ENCODE measurements around the gene ARID5B. TPM values are rescaled to one million over a fixed set of nuclear protein-coding genes. Genes with fewer than 3 reads are reported as not detected.

Gene ARID5B, protein sequence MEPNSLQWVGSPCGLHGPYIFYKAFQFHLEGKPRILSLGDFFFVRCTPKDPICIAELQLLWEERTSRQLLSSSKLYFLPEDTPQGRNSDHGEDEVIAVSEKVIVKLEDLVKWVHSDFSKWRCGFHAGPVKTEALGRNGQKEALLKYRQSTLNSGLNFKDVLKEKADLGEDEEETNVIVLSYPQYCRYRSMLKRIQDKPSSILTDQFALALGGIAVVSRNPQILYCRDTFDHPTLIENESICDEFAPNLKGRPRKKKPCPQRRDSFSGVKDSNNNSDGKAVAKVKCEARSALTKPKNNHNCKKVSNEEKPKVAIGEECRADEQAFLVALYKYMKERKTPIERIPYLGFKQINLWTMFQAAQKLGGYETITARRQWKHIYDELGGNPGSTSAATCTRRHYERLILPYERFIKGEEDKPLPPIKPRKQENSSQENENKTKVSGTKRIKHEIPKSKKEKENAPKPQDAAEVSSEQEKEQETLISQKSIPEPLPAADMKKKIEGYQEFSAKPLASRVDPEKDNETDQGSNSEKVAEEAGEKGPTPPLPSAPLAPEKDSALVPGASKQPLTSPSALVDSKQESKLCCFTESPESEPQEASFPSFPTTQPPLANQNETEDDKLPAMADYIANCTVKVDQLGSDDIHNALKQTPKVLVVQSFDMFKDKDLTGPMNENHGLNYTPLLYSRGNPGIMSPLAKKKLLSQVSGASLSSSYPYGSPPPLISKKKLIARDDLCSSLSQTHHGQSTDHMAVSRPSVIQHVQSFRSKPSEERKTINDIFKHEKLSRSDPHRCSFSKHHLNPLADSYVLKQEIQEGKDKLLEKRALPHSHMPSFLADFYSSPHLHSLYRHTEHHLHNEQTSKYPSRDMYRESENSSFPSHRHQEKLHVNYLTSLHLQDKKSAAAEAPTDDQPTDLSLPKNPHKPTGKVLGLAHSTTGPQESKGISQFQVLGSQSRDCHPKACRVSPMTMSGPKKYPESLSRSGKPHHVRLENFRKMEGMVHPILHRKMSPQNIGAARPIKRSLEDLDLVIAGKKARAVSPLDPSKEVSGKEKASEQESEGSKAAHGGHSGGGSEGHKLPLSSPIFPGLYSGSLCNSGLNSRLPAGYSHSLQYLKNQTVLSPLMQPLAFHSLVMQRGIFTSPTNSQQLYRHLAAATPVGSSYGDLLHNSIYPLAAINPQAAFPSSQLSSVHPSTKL
- polyA plus RNA-seq (2012; ENCODE audit: insufficient read length, low read depth), result 2.7 TPM

DNA sequence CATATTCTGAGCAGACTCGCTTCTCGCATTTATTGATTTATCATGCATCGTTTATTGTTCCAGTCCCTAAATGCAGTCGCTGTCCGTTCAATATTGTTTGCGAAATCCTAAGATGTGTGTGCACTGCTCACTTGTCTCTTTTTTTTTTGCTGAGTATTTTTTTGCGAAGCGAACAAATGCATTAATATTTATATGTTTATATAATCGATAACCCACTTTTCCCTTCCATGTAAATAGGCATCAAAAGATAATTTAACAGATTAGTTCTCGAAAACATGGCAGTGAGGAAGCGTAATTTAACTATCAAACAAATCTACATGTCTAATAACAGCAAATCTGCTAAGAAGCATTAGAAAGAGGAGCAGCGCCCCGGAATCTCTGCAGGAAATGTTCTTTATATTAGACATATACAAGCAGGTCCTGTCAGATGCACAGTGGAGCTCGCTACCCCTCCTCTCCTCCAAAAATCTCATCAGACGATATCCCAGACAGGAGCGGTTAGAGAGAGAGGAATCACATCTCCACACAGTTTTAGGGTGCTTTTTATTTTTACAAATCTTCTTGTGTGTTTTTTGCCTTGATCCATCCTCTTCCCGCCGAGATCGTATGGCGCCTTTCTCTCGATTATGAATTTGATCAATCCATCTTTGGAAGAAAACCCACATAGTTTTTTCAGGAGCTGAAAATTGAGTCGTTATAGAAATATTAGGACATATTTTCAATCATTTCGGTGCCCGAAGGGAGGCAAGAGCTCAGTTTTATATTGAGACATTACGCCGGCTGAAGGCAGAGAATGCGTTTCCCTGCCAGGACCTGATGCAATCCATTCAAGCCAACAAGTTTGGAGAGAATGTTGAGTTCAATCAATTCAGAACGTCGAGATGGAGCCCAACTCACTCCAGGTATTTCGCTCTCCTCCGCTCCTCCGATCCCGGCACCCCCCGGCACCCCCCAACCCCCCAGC is at the start of gene ARID5B:
Gene ARID5B (plus strand): TSS at position 871 of the 964 bp plus-strand sequence. CDS start 11 bp downstream, at position 882.
- TF ChIP-seq TAF1 (IDR thresholded peaks at IDR 0.05; ENCODE audit: borderline replicate concordance, insufficient read depth, low read length) (no peak), FOXP2 (optimal IDR thresholded peaks at IDR 0.05; ENCODE audit: borderline replicate concordance, extremely low read depth, extremely low read length, insufficient read depth) (no peak), POLR2AphosphoS5 (IDR thresholded peaks at IDR 0.05; ENCODE audit: low read depth, low read length) (no peak), SIN3A (IDR thresholded peaks at IDR 0.05; ENCODE audit: borderline replicate concordance, insufficient read depth, low read length) (no peak)
- TF ChIP-seq, protein P1, sequence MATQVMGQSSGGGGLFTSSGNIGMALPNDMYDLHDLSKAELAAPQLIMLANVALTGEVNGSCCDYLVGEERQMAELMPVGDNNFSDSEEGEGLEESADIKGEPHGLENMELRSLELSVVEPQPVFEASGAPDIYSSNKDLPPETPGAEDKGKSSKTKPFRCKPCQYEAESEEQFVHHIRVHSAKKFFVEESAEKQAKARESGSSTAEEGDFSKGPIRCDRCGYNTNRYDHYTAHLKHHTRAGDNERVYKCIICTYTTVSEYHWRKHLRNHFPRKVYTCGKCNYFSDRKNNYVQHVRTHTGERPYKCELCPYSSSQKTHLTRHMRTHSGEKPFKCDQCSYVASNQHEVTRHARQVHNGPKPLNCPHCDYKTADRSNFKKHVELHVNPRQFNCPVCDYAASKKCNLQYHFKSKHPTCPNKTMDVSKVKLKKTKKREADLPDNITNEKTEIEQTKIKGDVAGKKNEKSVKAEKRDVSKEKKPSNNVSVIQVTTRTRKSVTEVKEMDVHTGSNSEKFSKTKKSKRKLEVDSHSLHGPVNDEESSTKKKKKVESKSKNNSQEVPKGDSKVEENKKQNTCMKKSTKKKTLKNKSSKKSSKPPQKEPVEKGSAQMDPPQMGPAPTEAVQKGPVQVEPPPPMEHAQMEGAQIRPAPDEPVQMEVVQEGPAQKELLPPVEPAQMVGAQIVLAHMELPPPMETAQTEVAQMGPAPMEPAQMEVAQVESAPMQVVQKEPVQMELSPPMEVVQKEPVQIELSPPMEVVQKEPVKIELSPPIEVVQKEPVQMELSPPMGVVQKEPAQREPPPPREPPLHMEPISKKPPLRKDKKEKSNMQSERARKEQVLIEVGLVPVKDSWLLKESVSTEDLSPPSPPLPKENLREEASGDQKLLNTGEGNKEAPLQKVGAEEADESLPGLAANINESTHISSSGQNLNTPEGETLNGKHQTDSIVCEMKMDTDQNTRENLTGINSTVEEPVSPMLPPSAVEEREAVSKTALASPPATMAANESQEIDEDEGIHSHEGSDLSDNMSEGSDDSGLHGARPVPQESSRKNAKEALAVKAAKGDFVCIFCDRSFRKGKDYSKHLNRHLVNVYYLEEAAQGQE (IDR thresholded peaks at IDR 0.05; ENCODE audit: insufficient read depth in 1 of 2, low read depth in 2 of 2, low read length in 2 of 2), result no peak

DNA sequence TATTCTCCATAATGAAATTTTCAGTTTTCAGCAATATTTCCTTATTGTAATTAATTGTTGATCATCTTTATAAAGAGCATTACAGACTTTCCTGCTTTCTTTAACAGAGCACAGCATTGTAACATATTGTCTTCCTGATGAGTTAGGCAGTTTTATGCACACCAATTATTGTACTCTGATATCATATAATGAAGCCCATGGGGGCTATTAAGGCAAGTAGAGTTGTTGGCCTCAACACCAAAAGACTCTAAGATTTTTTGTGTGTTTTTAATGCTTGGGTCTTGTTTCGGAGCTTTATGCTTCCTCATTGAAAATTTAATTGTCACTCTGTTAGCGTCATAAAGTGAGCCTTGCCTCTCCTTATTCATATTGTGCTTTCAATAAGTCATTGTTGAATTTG is 49.2 kb upstream of the ARID5B start:
- no peak for TF ChIP-seq FOXP2 (optimal IDR thresholded peaks at IDR 0.05; ENCODE audit: borderline replicate concordance, extremely low read depth, extremely low read length, insufficient read depth)
- no peak for TF ChIP-seq TAF1 (IDR thresholded peaks at IDR 0.05; ENCODE audit: borderline replicate concordance, insufficient read depth, low read length)
- TF ChIP-seq, protein P1 (IDR thresholded peaks at IDR 0.05; ENCODE audit: insufficient read depth in 1 of 2, low read depth in 2 of 2, low read length in 2 of 2), result no peak
- TF ChIP-seq SIN3A (IDR thresholded peaks at IDR 0.05; ENCODE audit: borderline replicate concordance, insufficient read depth, low read length), result no peak
- no peak for TF ChIP-seq POLR2AphosphoS5 (IDR thresholded peaks at IDR 0.05; ENCODE audit: low read depth, low read length)

DNA sequence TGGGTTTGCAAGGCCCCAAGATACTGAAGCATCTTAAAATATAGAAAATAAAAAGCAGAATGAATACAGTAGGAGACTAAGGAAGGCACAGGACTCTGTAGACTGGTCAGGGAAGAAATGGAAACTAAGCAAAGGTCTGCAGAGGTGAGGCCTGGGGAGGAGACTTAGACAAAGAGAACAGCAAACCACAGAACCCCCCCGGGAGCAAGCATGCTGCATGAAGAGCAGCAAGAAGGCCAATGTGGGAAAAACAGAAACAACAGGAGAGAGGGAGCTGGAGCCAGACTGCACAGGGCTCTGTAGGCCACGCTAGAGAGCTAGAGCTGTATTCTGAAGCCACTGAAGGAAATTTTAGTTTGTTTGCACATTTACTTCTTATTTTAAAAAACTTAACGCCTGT is 45.7 kb upstream of the ARID5B start:
- TF ChIP-seq, protein P1 (IDR thresholded peaks at IDR 0.05; ENCODE audit: insufficient read depth in 1 of 2, low read depth in 2 of 2, low read length in 2 of 2), result no peak
- TF ChIP-seq SIN3A (IDR thresholded peaks at IDR 0.05; ENCODE audit: borderline replicate concordance, insufficient read depth, low read length), result no peak
- TF ChIP-seq POLR2AphosphoS5 (IDR thresholded peaks at IDR 0.05; ENCODE audit: low read depth, low read length), result no peak
- TF ChIP-seq FOXP2 (optimal IDR thresholded peaks at IDR 0.05; ENCODE audit: borderline replicate concordance, extremely low read depth, extremely low read length, insufficient read depth), result no peak
- TF ChIP-seq TAF1 (IDR thresholded peaks at IDR 0.05; ENCODE audit: borderline replicate concordance, insufficient read depth, low read length), result no peak

DNA sequence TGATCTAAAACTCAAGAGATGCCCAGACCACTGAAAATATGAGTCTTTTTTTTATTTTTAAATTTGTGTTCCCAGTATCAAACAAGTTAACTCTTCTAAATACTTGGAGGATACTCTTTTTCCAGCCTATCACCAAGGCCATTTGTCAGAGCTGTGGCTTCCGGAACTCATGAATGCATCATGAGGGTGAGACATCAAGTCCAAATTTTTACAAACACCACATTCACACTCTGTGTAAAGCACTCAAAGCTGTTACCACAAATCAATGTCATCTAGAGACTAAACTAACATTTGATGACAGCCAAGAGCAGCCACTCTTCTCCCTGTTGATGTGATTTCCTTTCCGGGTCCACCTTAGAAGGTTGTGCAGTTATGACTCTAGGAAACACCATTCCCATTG is 43.8 kb upstream of the ARID5B start:
- TF ChIP-seq SIN3A (IDR thresholded peaks at IDR 0.05; ENCODE audit: borderline replicate concordance, insufficient read depth, low read length) (no peak), TAF1 (IDR thresholded peaks at IDR 0.05; ENCODE audit: borderline replicate concordance, insufficient read depth, low read length) (no peak), POLR2AphosphoS5 (IDR thresholded peaks at IDR 0.05; ENCODE audit: low read depth, low read length) (no peak), FOXP2 (optimal IDR thresholded peaks at IDR 0.05; ENCODE audit: borderline replicate concordance, extremely low read depth, extremely low read length, insufficient read depth) (no peak)
- TF ChIP-seq, protein P1 (IDR thresholded peaks at IDR 0.05; ENCODE audit: insufficient read depth in 1 of 2, low read depth in 2 of 2, low read length in 2 of 2), result no peak

Data from PFSK-1 (cell line).